ENCODE results near the gene UBR1. TPM values are rescaled to one million over a fixed set of nuclear protein-coding genes. Genes with fewer than 3 reads are reported as not detected.

The UBR1 gene
- total RNA-seq, 1 donor: 35.5 TPM

- Histone ChIP-seq H3K4me1 (ENCODE audit: insufficient read depth, low read length) (peaks cover 16% of the 10 kb centered on the region), H3K4me2 (ENCODE audit: insufficient read depth, low read length) (peak overlapping the region; percentile 91), H3K9me3 (ENCODE audit: low read depth, low read length) (no peaks in the 10 kb centered on the region), H3K36me3 (ENCODE audit: insufficient read depth, low read length) (peaks cover 13% of the 10 kb centered on the region), H3K27ac (ENCODE audit: low read depth, low read length) (peak overlapping the region; percentile 85), H3K79me2 (ENCODE audit: insufficient read depth, low read length) (peaks cover 48% of the 10 kb centered on the region), H2AFZ (ENCODE audit: low read length) (peak overlapping the region; percentile 98), H3K4me3 (ENCODE audit: insufficient read depth, low read length) (peak overlapping the region; percentile 85), H4K20me1 (ENCODE audit: insufficient read depth, low read length) (peaks cover 14% of the 10 kb centered on the region), H3K27me3 (ENCODE audit: insufficient read depth, low read length) (no peaks in the 10 kb centered on the region)
- TF ChIP-seq, protein P1, sequence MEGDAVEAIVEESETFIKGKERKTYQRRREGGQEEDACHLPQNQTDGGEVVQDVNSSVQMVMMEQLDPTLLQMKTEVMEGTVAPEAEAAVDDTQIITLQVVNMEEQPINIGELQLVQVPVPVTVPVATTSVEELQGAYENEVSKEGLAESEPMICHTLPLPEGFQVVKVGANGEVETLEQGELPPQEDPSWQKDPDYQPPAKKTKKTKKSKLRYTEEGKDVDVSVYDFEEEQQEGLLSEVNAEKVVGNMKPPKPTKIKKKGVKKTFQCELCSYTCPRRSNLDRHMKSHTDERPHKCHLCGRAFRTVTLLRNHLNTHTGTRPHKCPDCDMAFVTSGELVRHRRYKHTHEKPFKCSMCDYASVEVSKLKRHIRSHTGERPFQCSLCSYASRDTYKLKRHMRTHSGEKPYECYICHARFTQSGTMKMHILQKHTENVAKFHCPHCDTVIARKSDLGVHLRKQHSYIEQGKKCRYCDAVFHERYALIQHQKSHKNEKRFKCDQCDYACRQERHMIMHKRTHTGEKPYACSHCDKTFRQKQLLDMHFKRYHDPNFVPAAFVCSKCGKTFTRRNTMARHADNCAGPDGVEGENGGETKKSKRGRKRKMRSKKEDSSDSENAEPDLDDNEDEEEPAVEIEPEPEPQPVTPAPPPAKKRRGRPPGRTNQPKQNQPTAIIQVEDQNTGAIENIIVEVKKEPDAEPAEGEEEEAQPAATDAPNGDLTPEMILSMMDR (IDR thresholded peaks at IDR 0.05; ENCODE audit: extremely low read depth, low read depth, low read length): no peak
- no peak for DNase-seq (ENCODE audit: insufficient read length, low spot score, missing footprints)
Measured at GRCh38 chr15:43106486-43106829, 620 bp upstream of the UBR1 start.

DNA sequence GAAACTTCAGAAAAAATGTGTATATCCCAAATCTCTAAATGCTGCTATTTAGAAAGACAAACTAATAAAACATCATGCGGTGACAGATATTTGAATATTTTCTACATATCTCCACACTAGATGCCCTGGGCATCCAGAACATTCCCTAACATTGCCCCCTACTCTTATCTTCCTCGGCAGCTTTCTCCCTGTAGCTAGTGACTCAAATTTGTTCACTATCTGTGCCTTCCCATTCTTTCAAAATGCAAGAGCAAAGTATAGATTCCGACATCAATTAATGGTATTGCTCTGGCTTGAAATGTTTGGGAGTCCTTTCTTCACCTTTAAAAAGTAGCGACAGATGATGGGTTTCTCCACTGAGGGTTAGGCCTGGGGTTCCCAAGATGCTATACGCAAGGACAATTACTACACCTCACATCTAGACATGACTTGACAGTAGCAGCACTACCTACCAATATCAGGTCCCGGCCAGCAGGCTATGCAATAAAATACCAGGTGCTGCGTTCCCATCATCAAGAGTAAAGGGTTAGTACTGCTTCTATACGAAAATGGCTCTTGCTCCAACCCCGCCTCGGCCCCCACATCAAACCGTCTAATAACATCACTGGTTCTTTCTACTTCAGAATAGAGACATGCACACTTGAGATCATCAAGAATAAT is 631 bp downstream of the UBR1 start:
- Histone ChIP-seq H3K4me1 (ENCODE audit: insufficient read depth, low read length) (peaks cover 16% of the 10 kb centered on the region), H3K4me2 (ENCODE audit: insufficient read depth, low read length) (peak overlapping the region; percentile 91), H4K20me1 (ENCODE audit: insufficient read depth, low read length) (peaks cover 22% of the 10 kb centered on the region), H3K36me3 (ENCODE audit: insufficient read depth, low read length) (peaks cover 18% of the 10 kb centered on the region), H3K27ac (ENCODE audit: low read depth, low read length) (peak overlapping the region; percentile 85), H3K79me2 (ENCODE audit: insufficient read depth, low read length) (peaks cover 59% of the 10 kb centered on the region), H2AFZ (ENCODE audit: low read length) (peak overlapping the region; percentile 98), H3K9me3 (ENCODE audit: low read depth, low read length) (no peaks in the 10 kb centered on the region), H3K27me3 (ENCODE audit: insufficient read depth, low read length) (no peaks in the 10 kb centered on the region), H3K4me3 (ENCODE audit: insufficient read depth, low read length) (peak overlapping the region; percentile 85)
- no peak for DNase-seq (ENCODE audit: insufficient read length, low spot score, missing footprints)
- TF ChIP-seq, protein P1 (IDR thresholded peaks at IDR 0.05; ENCODE audit: extremely low read depth, low read depth, low read length): no peak

DNA sequence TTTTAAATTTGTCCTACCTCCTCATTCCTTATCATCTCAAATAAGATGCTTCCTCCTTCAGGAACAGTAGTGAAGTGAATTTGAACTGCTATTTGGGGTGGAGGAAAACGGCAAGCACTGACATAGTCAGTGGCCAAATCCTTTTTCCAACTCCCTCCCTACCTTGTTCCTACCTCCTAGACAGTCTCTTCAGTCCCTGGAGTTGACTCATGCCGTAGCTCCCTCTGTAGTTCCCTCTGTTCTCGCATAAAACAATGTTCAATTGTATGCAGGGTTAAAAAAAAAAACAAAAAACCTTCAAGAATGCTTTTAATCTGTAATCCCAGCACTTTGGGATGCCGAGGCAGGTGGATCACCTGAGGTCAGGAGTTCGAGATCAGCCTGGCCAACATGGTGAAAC is 1.4 kb downstream of the UBR1 start:
- Histone ChIP-seq H3K4me1 (ENCODE audit: insufficient read depth, low read length) (peaks cover 16% of the 10 kb centered on the region), H3K27ac (ENCODE audit: low read depth, low read length) (no peak overlapping the region), H4K20me1 (ENCODE audit: insufficient read depth, low read length) (peaks cover 22% of the 10 kb centered on the region), H3K9me3 (ENCODE audit: low read depth, low read length) (no peaks in the 10 kb centered on the region), H3K36me3 (ENCODE audit: insufficient read depth, low read length) (peaks cover 21% of the 10 kb centered on the region), H3K27me3 (ENCODE audit: insufficient read depth, low read length) (no peaks in the 10 kb centered on the region), H3K4me2 (ENCODE audit: insufficient read depth, low read length) (peak overlapping the region; percentile 91), H3K79me2 (ENCODE audit: insufficient read depth, low read length) (peaks cover 66% of the 10 kb centered on the region), H2AFZ (ENCODE audit: low read length) (no peak overlapping the region), H3K4me3 (ENCODE audit: insufficient read depth, low read length) (peak overlapping the region; percentile 31)
- TF ChIP-seq, protein P1 (IDR thresholded peaks at IDR 0.05; ENCODE audit: extremely low read depth, low read depth, low read length): no peak
- DNase-seq (ENCODE audit: insufficient read length, low spot score, missing footprints): no peak

DNA sequence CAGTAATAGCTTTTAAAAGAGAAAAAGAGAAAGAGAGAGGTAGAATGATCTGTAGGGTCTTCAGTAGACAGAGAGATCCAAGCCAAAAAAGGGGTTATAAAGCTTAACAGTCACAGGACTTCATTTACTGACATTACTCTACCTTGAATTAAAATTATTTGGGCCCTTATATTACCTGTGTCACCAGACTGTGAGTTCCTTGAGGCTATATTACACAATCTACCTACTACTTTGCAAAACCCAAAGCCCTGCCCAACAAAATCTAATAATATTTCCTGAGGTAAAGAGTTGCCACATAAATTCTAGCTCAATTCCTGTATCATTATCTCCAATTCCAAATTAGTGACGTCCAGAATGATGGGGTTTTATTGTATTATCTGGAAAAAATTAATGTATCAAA is 1.9 kb downstream of the UBR1 start:
- peaks cover 21% of the 10 kb centered on the region for H3K36me3 ChIP-seq (ENCODE audit: insufficient read depth, low read length)
- H3K27me3 ChIP-seq (ENCODE audit: insufficient read depth, low read length): no peaks in the 10 kb centered on the region
- H4K20me1 ChIP-seq (ENCODE audit: insufficient read depth, low read length): peaks cover 22% of the 10 kb centered on the region
- no peaks in the 10 kb centered on the region for H3K9me3 ChIP-seq (ENCODE audit: low read depth, low read length)
- H3K27ac ChIP-seq (ENCODE audit: low read depth, low read length): no peak overlapping the region
- peak overlapping the region; percentile 91 for H3K4me2 ChIP-seq (ENCODE audit: insufficient read depth, low read length)
- H3K79me2 ChIP-seq (ENCODE audit: insufficient read depth, low read length): peaks cover 70% of the 10 kb centered on the region
- H3K4me3 ChIP-seq (ENCODE audit: insufficient read depth, low read length): no peak overlapping the region
- TF ChIP-seq, protein P1 (IDR thresholded peaks at IDR 0.05; ENCODE audit: extremely low read depth, low read depth, low read length): no peak
- H2AFZ ChIP-seq (ENCODE audit: low read length): no peak overlapping the region
- H3K4me1 ChIP-seq (ENCODE audit: insufficient read depth, low read length): peaks cover 16% of the 10 kb centered on the region
- DNase-seq (ENCODE audit: insufficient read length, low spot score, missing footprints): no peak

Measured in osteoblast (primary cell).